ENCODE results near the gene ARL13B.

DNA sequence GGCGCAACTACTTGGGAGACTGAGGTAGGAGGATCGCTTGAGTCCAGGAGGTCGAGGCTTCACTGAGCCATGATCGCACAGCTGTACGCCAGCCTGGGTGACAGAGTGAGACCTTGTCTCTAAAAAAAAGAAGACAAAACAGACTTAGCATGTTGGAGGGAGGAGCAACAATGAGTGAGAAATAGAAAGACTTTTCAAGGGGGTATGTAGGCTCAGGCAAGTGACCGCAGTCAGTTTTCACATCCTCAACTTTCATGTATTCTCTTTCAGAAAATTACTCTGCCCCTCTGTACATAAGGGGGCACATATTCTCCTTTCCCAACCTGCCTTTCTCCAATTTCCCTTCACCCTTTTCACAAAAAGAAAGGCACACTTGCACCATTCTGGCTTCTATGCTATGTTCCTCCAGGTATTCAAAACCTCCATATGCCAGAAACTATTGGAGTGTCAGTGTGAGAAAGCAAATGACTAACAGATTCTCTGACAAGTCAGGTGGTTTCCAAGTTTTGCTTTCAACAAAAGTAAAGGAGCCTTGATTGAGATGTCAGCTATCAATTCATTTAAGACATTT lies 90.5 kb downstream of the ARL13B start:
- TF ChIP-seq POLR2AphosphoS5 (IDR thresholded peaks at IDR 0.05) (no peak), EP300 (IDR thresholded peaks at IDR 0.05; ENCODE audit: low read depth) (no peak), POLR2A (IDR thresholded peaks at IDR 0.05) (no peak)
- TF ChIP-seq, protein P1, sequence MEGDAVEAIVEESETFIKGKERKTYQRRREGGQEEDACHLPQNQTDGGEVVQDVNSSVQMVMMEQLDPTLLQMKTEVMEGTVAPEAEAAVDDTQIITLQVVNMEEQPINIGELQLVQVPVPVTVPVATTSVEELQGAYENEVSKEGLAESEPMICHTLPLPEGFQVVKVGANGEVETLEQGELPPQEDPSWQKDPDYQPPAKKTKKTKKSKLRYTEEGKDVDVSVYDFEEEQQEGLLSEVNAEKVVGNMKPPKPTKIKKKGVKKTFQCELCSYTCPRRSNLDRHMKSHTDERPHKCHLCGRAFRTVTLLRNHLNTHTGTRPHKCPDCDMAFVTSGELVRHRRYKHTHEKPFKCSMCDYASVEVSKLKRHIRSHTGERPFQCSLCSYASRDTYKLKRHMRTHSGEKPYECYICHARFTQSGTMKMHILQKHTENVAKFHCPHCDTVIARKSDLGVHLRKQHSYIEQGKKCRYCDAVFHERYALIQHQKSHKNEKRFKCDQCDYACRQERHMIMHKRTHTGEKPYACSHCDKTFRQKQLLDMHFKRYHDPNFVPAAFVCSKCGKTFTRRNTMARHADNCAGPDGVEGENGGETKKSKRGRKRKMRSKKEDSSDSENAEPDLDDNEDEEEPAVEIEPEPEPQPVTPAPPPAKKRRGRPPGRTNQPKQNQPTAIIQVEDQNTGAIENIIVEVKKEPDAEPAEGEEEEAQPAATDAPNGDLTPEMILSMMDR (IDR thresholded peaks at IDR 0.05): no peak

Measured in transverse colon (tissue), 4 donors.